T-helper 1 cell (primary cell): ENCODE measurements around the gene ALX4.

Experiments used
- DNase-seq, 5 donors: peaks; one replicate each; pipeline ENCODE4 v3.0.0-alpha.2; 2012 to 2020

Gene ALX4

GRCh38 chr11:44300844-44301563 is 8.9 kb downstream of the ALX4 start:
- DNase-seq: no peak

GRCh38 chr11:44298862-44299261 is 11.1 kb downstream of the ALX4 start:
- no peak for DNase-seq

GRCh38 chr11:44290208-44290607 is 19.7 kb downstream of the ALX4 start:
- no peak for DNase-seq

- no peak for DNase-seq
These were observed 21.8 kb downstream of the ALX4 start for GRCh38 chr11:44288133-44288526.

GRCh38 chr11:44286911-44287310 is 23.0 kb downstream of the ALX4 start:
- DNase-seq: no peak

GRCh38 chr11:44286268-44286880 is 23.6 kb downstream of the ALX4 start:
- DNase-seq: peak in 4 of 5 donors; percentile 31 to 51 (median 41)

- DNase-seq: no peak
These were observed 24.2 kb downstream of the ALX4 start for GRCh38 chr11:44285756-44286155.

- DNase-seq: no peak
These were observed 27.3 kb downstream of the ALX4 start for GRCh38 chr11:44282620-44283019.

GRCh38 chr11:44281151-44281550 is 28.8 kb downstream of the ALX4 start:
- DNase-seq: no peak

GRCh38 chr11:44280257-44280656 is 29.7 kb downstream of the ALX4 start:
- DNase-seq: no peak

GRCh38 chr11:44279483-44279882 is 30.5 kb downstream of the ALX4 start:
- no peak for DNase-seq

- DNase-seq: no peak
These were observed 32.5 kb downstream of the ALX4 start for GRCh38 chr11:44277196-44278090.

GRCh38 chr11:44275961-44276550 is 33.9 kb downstream of the ALX4 start:
- DNase-seq: no peak

GRCh38 chr11:44275241-44275640 is 34.7 kb downstream of the ALX4 start:
- no peak for DNase-seq

- no peak for DNase-seq
These were observed 35.5 kb downstream of the ALX4 start for GRCh38 chr11:44274404-44274803.

GRCh38 chr11:44271286-44271685 is 38.7 kb downstream of the ALX4 start:
- no peak for DNase-seq

- no peak for DNase-seq
These were observed 39.3 kb downstream of the ALX4 start for GRCh38 chr11:44270403-44271273.

- DNase-seq: no peak
These were observed 40.3 kb downstream of the ALX4 start for GRCh38 chr11:44269369-44270351.

GRCh38 chr11:44268614-44269080 is 41.3 kb downstream of the ALX4 start:
- no peak for DNase-seq

- DNase-seq: no peak
These were observed 42.0 kb downstream of the ALX4 start for GRCh38 chr11:44267750-44268613.
